HG03135 (cell line): Measurements from ENCODE around the gene NT5M.
"Not testable (repeated sequence)": the region's sequence is repeated elsewhere in the genome, so short reads cannot be mapped to it uniquely, and the experiment has no call there.

ENCODE experiments used
- ATAC-seq: cut with Tn5 transposase; IDR thresholded peaks from one replicate; pipeline ENCODE4 v1.9.1; 2021; ENCODE audit warnings: mild to moderate bottlenecking, moderate library complexity; ENCODE audit not compliant: unreplicated experiment

Gene NT5M

GRCh38 chr17:17370711-17371110, 67.5 kb downstream of the NT5M start:
- ATAC-seq: no peak

GRCh38 chr17:17372856-17373520, 69.8 kb downstream of the NT5M start:
- ATAC-seq: no peak

GRCh38 chr17:17375841-17376240, 72.7 kb downstream of the NT5M start:
- no peak for ATAC-seq

- ATAC-seq: no peak
These were observed 73.2 kb downstream of the NT5M start for GRCh38 chr17:17376362-17376761.

- ATAC-seq: no peak
These were observed 74.1 kb downstream of the NT5M start for GRCh38 chr17:17377071-17377967.

- ATAC-seq: no peak
These were observed 76.2 kb downstream of the NT5M start for GRCh38 chr17:17379197-17379991.

- ATAC-seq: no peak
These were observed 77.2 kb downstream of the NT5M start for GRCh38 chr17:17380145-17380925.

GRCh38 chr17:17381446-17382064, 78.4 kb downstream of the NT5M start:
- no peak for ATAC-seq

- no peak for ATAC-seq
These were observed 78.9 kb downstream of the NT5M start for GRCh38 chr17:17382065-17382459.

GRCh38 chr17:17382971-17383370, 79.8 kb downstream of the NT5M start:
- no peak for ATAC-seq

GRCh38 chr17:17383431-17384290, 80.5 kb downstream of the NT5M start:
- ATAC-seq: not testable (repeated sequence)

GRCh38 chr17:17384291-17384615, 81.1 kb downstream of the NT5M start:
- ATAC-seq: no peak

- ATAC-seq: no peak
These were observed 81.8 kb downstream of the NT5M start for GRCh38 chr17:17384961-17385360.

- ATAC-seq: no peak
These were observed 82.3 kb downstream of the NT5M start for GRCh38 chr17:17385491-17385890.

- no peak for ATAC-seq
These were observed 83.1 kb downstream of the NT5M start for GRCh38 chr17:17386094-17386800.

- ATAC-seq: no peak
These were observed 83.9 kb downstream of the NT5M start for GRCh38 chr17:17387017-17387497.

GRCh38 chr17:17387498-17388362, 84.6 kb downstream of the NT5M start:
- ATAC-seq: no peak
